Hepatocyte (in vitro differentiated cells): ENCODE data around the gene MARCHF3.

Experiments used
- EZH2 ChIP-seq: fragments of 200-600 bp; sonication (generic); IDR thresholded peaks from 2 replicates; pipeline ENCODE4 v1.6.1; 2016; ENCODE audit warnings: antibody characterized with exemption, mild to moderate bottlenecking, borderline replicate concordance
- EZH2phosphoT487 ChIP-seq: fragments of 200-600 bp; sonication (generic); IDR thresholded peaks from one replicate; pipeline ENCODE4 v1.6.1; 2018; ENCODE audit warnings: antibody characterized with exemption, mild to moderate bottlenecking, low read depth, moderate library complexity; ENCODE audit not compliant: unreplicated experiment, severe bottlenecking
- TF ChIP-seq, protein P1 (sequence below): fragments of 200-600 bp; sonication (generic); IDR thresholded peaks from 2 replicates; pipeline ENCODE4 v1.5.1; 2016; ENCODE audit warnings: antibody characterized with exemption, mild to moderate bottlenecking; ENCODE audit not compliant: poor library complexity

GRCh38 chr5:126948453-126948852 is 81.9 kb downstream of the MARCHF3 start:
- no peak for TF ChIP-seq EZH2
- TF ChIP-seq, protein P1, sequence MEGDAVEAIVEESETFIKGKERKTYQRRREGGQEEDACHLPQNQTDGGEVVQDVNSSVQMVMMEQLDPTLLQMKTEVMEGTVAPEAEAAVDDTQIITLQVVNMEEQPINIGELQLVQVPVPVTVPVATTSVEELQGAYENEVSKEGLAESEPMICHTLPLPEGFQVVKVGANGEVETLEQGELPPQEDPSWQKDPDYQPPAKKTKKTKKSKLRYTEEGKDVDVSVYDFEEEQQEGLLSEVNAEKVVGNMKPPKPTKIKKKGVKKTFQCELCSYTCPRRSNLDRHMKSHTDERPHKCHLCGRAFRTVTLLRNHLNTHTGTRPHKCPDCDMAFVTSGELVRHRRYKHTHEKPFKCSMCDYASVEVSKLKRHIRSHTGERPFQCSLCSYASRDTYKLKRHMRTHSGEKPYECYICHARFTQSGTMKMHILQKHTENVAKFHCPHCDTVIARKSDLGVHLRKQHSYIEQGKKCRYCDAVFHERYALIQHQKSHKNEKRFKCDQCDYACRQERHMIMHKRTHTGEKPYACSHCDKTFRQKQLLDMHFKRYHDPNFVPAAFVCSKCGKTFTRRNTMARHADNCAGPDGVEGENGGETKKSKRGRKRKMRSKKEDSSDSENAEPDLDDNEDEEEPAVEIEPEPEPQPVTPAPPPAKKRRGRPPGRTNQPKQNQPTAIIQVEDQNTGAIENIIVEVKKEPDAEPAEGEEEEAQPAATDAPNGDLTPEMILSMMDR: no peak
- no peak for TF ChIP-seq EZH2phosphoT487
